ENCODE results near the gene RTRAF. TPM values are rescaled to one million over a fixed set of nuclear protein-coding genes. Genes with fewer than 3 reads are reported as not detected.

RTRAF gene
- total RNA-seq, 6 experiments from 2014 or later, result 35.1 to 73.0 (median 55.4) TPM

DNA sequence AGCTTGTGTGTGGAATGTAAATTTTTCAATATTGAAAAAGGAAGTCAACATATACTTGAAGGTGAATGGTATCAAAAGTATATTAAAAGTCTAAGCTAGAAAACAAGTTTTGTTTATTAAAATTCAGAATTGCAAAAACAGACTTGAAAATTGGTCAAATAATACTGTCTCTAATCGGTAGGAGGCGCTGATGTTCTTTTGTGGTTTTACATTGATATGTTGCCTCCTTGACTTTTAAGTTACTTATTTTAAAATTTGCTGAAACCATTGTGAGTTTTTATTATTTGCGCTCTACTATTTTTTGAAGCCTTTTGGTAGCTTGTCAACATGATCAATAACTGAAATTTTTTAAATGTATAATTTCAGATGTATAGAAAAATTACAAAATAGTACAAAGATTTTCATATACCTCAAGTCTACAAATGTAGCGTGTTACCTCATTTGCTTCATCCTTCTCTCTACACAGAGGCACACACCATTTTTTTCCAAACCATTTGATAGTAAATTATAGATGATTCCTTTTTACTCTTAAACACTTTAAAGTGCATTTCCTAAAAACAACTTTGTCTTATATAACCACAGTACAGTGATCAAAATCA is 6.9 kb downstream of the RTRAF start:
- peak in 1 of 4 donors; percentile 37 for ATAC-seq
- no peak for DNase-seq
- peaks cover 0 to 48% (median 9%) of the 10 kb centered on the region in 4 donors for H3K36me3 ChIP-seq
- TF ChIP-seq, protein P1, sequence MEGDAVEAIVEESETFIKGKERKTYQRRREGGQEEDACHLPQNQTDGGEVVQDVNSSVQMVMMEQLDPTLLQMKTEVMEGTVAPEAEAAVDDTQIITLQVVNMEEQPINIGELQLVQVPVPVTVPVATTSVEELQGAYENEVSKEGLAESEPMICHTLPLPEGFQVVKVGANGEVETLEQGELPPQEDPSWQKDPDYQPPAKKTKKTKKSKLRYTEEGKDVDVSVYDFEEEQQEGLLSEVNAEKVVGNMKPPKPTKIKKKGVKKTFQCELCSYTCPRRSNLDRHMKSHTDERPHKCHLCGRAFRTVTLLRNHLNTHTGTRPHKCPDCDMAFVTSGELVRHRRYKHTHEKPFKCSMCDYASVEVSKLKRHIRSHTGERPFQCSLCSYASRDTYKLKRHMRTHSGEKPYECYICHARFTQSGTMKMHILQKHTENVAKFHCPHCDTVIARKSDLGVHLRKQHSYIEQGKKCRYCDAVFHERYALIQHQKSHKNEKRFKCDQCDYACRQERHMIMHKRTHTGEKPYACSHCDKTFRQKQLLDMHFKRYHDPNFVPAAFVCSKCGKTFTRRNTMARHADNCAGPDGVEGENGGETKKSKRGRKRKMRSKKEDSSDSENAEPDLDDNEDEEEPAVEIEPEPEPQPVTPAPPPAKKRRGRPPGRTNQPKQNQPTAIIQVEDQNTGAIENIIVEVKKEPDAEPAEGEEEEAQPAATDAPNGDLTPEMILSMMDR (IDR thresholded peaks at IDR 0.05), result peak; percentile 43 to 76 (median 66)
- TF ChIP-seq POLR2A (IDR thresholded peaks at IDR 0.05), result no peak
- WGBS (ENCODE audit: insufficient coverage, low coverage, low lambda C conversion rate, missing lambda C conversion rate), result 43% methylated on average over 4 of the region's 4 CpGs
- intact Hi-C loops (cut with DNase I), result no loop called here
- H3K4me3 ChIP-seq, result no peak overlapping the region
- H3K27me3 ChIP-seq, result no peaks in the 10 kb centered on the region
- H3K27ac ChIP-seq, result no peak overlapping the region
- no peaks in the 10 kb centered on the region for H3K9me3 ChIP-seq
- H3K4me1 ChIP-seq, result peaks cover 0 to 8% (median 0%) of the 10 kb centered on the region in 4 donors

DNA sequence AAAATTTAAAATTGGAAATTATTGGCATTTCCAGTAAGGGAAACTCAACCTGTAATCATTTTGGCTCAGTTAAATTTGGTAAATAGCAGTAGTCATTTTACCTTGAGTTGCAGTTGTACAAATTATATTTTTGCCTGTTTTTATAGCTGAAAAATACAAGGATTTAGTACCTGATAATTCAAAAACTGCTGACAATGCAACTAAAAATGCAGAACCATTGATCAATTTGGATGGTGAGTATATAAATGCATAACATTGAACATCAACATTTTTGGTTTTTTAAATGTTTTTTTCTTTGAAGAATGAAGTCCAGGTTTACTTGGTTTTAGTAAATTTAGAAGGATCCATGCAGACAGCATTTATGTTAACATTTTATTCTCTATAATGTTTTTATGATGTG is 9.0 kb downstream of the RTRAF start:
- DNase-seq (no peak), ATAC-seq (no peak)
- Histone ChIP-seq H3K9me3 (no peaks in the 10 kb centered on the region), H3K27me3 (no peaks in the 10 kb centered on the region), H3K4me3 (no peak overlapping the region), H3K4me1 (peaks cover 0 to 16% (median 3%) of the 10 kb centered on the region in 4 donors), H3K36me3 (peaks cover 0 to 36% (median 15%) of the 10 kb centered on the region in 4 donors), H3K27ac (no peak overlapping the region)
- no peak for TF ChIP-seq POLR2A (IDR thresholded peaks at IDR 0.05)
- TF ChIP-seq, protein P1 (IDR thresholded peaks at IDR 0.05), result no peak
- intact Hi-C loops (cut with DNase I), result no loop called here

DNA sequence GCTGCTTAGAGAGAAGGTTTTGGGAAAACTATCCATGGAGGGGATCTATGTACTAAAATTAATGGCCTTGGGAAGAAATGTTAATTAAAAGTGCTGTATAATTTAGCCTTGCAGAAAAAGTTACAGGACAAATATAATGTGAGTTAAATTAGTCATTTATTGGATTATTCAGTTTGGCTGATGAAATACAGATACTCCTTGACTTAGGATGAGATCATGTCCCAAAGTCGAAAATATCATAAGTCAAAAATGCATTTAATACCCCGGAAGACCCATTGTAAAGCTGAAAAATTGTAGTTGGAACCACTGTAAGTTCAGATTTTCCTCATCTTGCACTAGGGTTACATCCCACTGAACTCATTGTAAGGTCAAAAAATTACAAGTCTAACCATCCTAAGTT is 9.7 kb downstream of the RTRAF start:
- Histone ChIP-seq H3K36me3 (peaks cover 0 to 32% (median 13%) of the 10 kb centered on the region in 4 donors), H3K4me1 (peaks cover 0 to 20% (median 5%) of the 10 kb centered on the region in 4 donors), H3K27ac (no peak overlapping the region), H3K9me3 (no peaks in the 10 kb centered on the region), H3K4me3 (no peak overlapping the region), H3K27me3 (no peaks in the 10 kb centered on the region)
- TF ChIP-seq POLR2A (IDR thresholded peaks at IDR 0.05), result no peak
- TF ChIP-seq, protein P1 (IDR thresholded peaks at IDR 0.05), result no peak
- 94% methylated on average over 2 of the region's 2 CpGs for WGBS (ENCODE audit: insufficient coverage, low coverage, low lambda C conversion rate, missing lambda C conversion rate)
- intact Hi-C loops (cut with DNase I), result no loop called here
- no peak for DNase-seq
- ATAC-seq, result no peak

- H3K4me1 ChIP-seq, result peaks cover 0 to 20% (median 5%) of the 10 kb centered on the region in 4 donors
- TF ChIP-seq, protein P1 (IDR thresholded peaks at IDR 0.05), result no peak
- no peak for TF ChIP-seq POLR2A (IDR thresholded peaks at IDR 0.05)
- ATAC-seq (no peak), DNase-seq (no peak)
- no peak overlapping the region for H3K4me3 ChIP-seq
- no peaks in the 10 kb centered on the region for H3K9me3 ChIP-seq
- H3K27me3 ChIP-seq, result no peaks in the 10 kb centered on the region
- 78% methylated on average over 3 of the region's 3 CpGs for WGBS (ENCODE audit: insufficient coverage, low coverage, low lambda C conversion rate, missing lambda C conversion rate)
- intact Hi-C loops (cut with DNase I), result no loop called here
- no peak overlapping the region for H3K27ac ChIP-seq
- H3K36me3 ChIP-seq, result peaks cover 0 to 32% (median 19%) of the 10 kb centered on the region in 4 donors
Observed at GRCh38 chr14:52000019-52000582, 10.8 kb downstream of the RTRAF start.

Data from right lobe of liver (tissue), 6 donors.